ENCODE results near the gene IQCK. TPM values are rescaled to one million over a fixed set of nuclear protein-coding genes. Genes with fewer than 3 reads are reported as not detected.

Gene IQCK
- total and polyA plus RNA-seq, 2 experiments from 2014 or later, result 7.2 to 11.8 TPM

DNA sequence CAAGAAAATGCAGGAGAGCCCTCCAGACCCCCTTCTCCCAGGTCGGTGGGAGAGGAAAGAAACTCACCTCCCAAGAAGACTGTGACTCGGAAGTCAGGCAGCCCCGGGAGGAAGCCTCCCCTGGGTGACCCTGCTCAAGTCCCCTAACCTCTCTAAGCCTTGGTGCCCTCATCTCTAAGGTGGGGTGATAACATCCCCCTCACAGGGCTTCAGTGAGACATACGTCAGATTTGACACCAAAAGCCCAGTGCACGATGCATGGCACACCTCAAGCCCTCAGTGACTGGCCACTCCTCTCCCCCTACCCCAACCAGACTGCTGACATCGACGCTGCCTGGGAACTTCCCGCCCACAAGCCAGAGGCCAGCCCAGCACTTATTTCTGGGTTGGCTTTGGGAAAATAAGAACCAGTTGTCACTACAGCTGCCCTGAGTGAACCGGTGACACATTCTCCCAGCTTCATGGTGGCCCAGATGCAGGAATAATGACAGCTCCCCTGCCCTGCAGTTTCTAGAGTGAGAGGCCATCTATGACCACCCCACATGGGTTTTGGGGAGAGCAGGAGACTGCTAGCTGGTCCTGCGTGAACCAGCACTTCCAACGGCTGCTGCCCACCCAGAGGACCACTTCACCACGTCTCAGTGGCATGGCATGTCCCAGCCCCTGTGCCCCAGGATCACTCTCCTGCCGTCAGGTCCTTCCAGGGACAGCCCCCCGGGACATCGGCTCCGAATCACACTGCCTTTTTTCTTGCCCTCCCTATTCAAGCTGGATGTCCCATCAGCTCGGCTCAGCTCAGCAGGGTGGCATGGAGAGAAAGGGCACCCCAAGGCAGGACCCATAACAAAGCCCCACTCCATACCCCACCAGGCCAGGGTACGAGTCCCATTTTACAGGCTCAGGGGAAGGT, 9.5 kb upstream of the IQCK start:
- Histone ChIP-seq H3K4me1 (ENCODE audit: insufficient read depth) (no peaks in the 10 kb centered on the region), H3K27ac (no peak overlapping the region), H3K4me3 (no peak overlapping the region), H3K27me3 (no peaks in the 10 kb centered on the region), H3K9me2 (replicated peaks; ENCODE audit: insufficient read depth) (no peaks in the 10 kb centered on the region), H2AFZ (no peak overlapping the region), H3K79me2 (peaks cover 9% of the 10 kb centered on the region), H3K36me3 (replicated peaks; ENCODE audit: insufficient read depth, low read depth) (no peaks in the 10 kb centered on the region), H3K4me2 (no peak overlapping the region), H3K9me3 (ENCODE audit: low read depth) (no peaks in the 10 kb centered on the region), H4K20me1 (ENCODE audit: insufficient read depth, poor library complexity, severe bottlenecking) (no peaks in the 10 kb centered on the region)
- TF ChIP-seq EZH2phosphoT487 (IDR thresholded peaks at IDR 0.05; ENCODE audit: low read depth, severe bottlenecking, unreplicated experiment) (no peak), EZH2 (IDR thresholded peaks at IDR 0.05; ENCODE audit: borderline replicate concordance) (no peak)
- TF ChIP-seq, protein P1, sequence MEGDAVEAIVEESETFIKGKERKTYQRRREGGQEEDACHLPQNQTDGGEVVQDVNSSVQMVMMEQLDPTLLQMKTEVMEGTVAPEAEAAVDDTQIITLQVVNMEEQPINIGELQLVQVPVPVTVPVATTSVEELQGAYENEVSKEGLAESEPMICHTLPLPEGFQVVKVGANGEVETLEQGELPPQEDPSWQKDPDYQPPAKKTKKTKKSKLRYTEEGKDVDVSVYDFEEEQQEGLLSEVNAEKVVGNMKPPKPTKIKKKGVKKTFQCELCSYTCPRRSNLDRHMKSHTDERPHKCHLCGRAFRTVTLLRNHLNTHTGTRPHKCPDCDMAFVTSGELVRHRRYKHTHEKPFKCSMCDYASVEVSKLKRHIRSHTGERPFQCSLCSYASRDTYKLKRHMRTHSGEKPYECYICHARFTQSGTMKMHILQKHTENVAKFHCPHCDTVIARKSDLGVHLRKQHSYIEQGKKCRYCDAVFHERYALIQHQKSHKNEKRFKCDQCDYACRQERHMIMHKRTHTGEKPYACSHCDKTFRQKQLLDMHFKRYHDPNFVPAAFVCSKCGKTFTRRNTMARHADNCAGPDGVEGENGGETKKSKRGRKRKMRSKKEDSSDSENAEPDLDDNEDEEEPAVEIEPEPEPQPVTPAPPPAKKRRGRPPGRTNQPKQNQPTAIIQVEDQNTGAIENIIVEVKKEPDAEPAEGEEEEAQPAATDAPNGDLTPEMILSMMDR (IDR thresholded peaks at IDR 0.05; ENCODE audit: poor library complexity), result no peak
- WGBS (ENCODE audit: low lambda C conversion rate, missing lambda C conversion rate), result 74% methylated on average over 17 of the region's 18 CpGs
- DNase-seq (ENCODE audit: low spot score), result no peak

- Histone ChIP-seq H2AFZ (no peak overlapping the region), H3K9me2 (replicated peaks; ENCODE audit: insufficient read depth) (no peaks in the 10 kb centered on the region), H3K4me1 (ENCODE audit: insufficient read depth) (no peaks in the 10 kb centered on the region), H3K9me3 (ENCODE audit: low read depth) (no peaks in the 10 kb centered on the region), H3K27ac (no peak overlapping the region), H3K79me2 (peaks cover 19% of the 10 kb centered on the region), H3K4me3 (no peak overlapping the region), H3K36me3 (replicated peaks; ENCODE audit: insufficient read depth, low read depth) (no peaks in the 10 kb centered on the region), H3K27me3 (no peaks in the 10 kb centered on the region), H4K20me1 (ENCODE audit: insufficient read depth, poor library complexity, severe bottlenecking) (no peaks in the 10 kb centered on the region), H3K4me2 (no peak overlapping the region)
- DNase-seq (ENCODE audit: low spot score), result no peak
- 95% methylated on average over 22 of the region's 22 CpGs for WGBS (ENCODE audit: low lambda C conversion rate, missing lambda C conversion rate)
- TF ChIP-seq EZH2phosphoT487 (IDR thresholded peaks at IDR 0.05; ENCODE audit: low read depth, severe bottlenecking, unreplicated experiment) (no peak), EZH2 (IDR thresholded peaks at IDR 0.05; ENCODE audit: borderline replicate concordance) (no peak)
- TF ChIP-seq, protein P1 (IDR thresholded peaks at IDR 0.05; ENCODE audit: poor library complexity), result no peak
Measured at GRCh38 chr16:19709381-19710136, 8.5 kb upstream of the IQCK start.

- Histone ChIP-seq H3K9me3 (ENCODE audit: low read depth) (no peaks in the 10 kb centered on the region), H2AFZ (no peak overlapping the region), H3K79me2 (peaks cover 26% of the 10 kb centered on the region), H3K9me2 (replicated peaks; ENCODE audit: insufficient read depth) (no peaks in the 10 kb centered on the region), H3K27ac (no peak overlapping the region), H3K4me1 (ENCODE audit: insufficient read depth) (no peaks in the 10 kb centered on the region), H4K20me1 (ENCODE audit: insufficient read depth, poor library complexity, severe bottlenecking) (no peaks in the 10 kb centered on the region), H3K36me3 (replicated peaks; ENCODE audit: insufficient read depth, low read depth) (no peaks in the 10 kb centered on the region), H3K4me3 (no peak overlapping the region), H3K4me2 (no peak overlapping the region), H3K27me3 (no peaks in the 10 kb centered on the region)
- TF ChIP-seq EZH2 (IDR thresholded peaks at IDR 0.05; ENCODE audit: borderline replicate concordance), result no peak
- TF ChIP-seq, protein P1 (IDR thresholded peaks at IDR 0.05; ENCODE audit: poor library complexity), result no peak
- TF ChIP-seq EZH2phosphoT487 (IDR thresholded peaks at IDR 0.05; ENCODE audit: low read depth, severe bottlenecking, unreplicated experiment), result no peak
- 84% methylated on average over 23 of the region's 23 CpGs for WGBS (ENCODE audit: low lambda C conversion rate, missing lambda C conversion rate)
- no peak for DNase-seq (ENCODE audit: low spot score)
Measured at GRCh38 chr16:19710191-19710908, 7.7 kb upstream of the IQCK start.

Data from hepatocyte (in vitro differentiated cells).